ENCODE results near the gene MRPL41.
A peak's percentile ranks its signal among the peaks of the same experiment; 100 is the strongest.
"Not testable (repeated sequence)": the region's sequence is repeated elsewhere in the genome, so short reads cannot be mapped to it uniquely, and the experiment has no call there.

MRPL41 gene

GRCh38 chr9:137522746-137523455, 28.8 kb upstream of the MRPL41 start:
- DNase-seq: no peak

DNA sequence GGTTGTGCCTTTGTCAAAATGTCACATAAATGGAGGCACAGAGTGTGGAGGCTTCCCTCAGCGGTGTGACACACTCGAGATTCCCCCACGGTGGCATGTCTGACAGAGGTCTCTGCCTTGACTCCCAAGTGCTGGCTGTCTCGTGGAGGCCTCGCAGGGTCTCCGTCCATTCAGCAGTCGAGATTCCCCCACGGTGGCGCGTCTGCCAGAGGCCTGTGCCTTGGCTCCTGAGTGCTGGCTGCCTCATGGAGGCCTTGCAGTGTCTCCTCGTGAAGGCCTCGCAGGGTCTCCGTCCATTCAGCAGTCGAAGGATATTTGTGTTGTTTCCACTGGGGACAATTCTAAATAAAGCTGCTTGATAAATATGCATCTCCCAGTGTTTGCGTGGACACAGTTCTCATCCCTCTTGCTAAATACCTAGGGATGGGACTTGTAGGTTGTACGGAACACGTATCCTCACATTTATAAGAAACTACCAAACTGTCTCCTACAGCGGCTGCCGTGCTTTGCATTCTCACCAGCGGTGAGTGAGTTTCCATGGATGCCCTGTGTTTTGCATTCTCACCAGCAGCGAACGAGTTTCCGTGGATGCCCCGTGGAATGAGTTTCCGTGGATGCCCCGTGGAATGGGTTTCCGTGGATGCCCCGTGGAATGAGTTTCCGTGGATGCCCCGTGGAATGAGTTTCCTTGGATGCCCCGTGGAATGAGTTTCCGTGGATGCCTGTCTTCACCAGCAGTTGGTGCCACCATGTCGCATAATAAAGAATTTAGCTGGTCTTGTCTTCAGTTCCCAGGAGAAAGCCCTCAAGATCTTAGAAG, 27.3 kb upstream of the MRPL41 start:
- no peak for DNase-seq

DNA sequence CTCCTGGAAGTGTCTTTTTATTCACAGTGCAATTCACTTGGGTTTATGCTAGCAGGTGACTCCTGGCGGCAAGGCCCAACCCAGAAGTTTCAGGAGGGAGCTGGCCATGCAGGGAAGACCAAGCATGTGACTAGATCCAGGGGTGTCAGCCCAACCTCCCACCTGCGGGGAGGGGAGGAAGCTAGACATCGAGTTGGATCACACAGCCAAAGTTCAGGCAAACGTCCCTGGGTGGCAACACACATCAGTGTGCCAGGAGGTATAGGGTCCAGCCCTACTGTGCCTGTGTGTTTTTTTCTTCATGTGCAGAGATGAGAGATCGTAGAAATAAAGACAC, 26.7 kb upstream of the MRPL41 start:
- DNase-seq: no peak

GRCh38 chr9:137530331-137530730, 21.3 kb upstream of the MRPL41 start:
- no peak for DNase-seq

GRCh38 chr9:137531099-137531765, 20.4 kb upstream of the MRPL41 start:
- DNase-seq: no peak

GRCh38 chr9:137532891-137533468, 18.7 kb upstream of the MRPL41 start:
- not testable (repeated sequence) for DNase-seq

DNA sequence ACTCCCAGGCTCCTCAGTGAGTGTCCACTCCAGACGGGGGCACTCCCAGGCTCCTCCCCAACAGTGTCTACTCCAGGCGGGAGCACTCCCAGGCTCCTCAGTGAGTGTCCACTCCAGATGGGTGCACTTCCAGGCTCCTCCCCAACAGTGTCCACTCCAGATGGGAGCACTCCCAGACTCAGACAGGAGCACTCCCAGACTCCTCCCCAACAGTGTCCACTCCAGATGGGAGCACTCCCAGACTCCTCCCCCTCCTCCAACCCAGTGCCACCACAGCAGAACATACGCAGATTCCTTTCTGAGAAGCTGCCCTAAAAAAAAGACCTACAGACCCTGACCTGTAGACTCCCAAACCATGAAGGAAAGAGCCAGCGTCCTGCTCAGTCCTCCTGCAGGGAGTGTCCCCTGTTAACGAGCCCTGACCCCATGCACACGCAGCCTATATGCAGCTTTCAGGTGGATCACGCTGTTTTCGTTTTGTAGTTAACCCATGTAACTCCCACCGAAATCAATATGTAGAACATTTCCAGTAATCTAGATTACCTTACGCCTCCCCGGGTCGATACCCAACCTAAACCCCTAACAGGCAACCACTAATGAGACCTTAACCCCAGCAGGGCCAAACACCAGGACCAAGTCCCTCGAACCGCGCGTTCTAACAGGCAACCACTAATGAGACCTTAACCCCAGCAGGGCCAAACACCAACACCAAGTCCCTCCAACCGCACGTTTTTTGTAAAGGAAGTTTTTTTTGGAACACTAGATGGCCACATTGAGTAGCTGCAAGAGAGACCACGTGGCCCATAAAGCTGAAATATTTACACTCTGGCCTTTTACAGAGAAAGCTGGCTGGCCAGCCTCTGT, 17.2 kb upstream of the MRPL41 start:
- peak; percentile 36 to 75 for DNase-seq

GRCh38 chr9:137535120-137535428, 16.6 kb upstream of the MRPL41 start:
- DNase-seq: no peak

DNA sequence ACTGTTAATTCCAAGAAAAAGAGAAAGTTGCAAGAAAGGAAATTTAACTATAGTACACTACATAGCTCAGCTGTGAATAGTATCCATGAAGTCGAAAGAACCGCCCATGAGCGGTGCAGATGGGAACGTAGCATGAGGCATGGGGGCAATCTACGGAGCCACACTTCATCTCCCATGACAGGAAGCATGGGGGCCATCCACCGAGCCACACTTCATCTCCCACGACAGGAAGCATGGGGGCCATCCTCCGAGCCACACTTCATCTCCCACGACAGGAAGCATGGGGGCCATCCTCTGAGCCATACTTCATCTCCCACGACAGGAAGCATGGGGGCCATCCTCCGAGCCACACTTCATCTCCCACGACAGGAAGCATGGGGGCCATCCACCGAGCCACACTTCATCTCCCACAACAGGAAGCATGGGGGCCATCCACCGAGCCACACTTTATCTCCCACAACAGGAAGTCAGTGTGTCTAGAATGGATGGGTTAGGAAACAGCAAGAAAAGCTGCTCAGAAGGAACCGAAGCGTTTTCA, 15.0 kb upstream of the MRPL41 start:
- not testable (repeated sequence) for DNase-seq

GRCh38 chr9:137538058-137538457, 13.6 kb upstream of the MRPL41 start:
- DNase-seq: no peak

DNA sequence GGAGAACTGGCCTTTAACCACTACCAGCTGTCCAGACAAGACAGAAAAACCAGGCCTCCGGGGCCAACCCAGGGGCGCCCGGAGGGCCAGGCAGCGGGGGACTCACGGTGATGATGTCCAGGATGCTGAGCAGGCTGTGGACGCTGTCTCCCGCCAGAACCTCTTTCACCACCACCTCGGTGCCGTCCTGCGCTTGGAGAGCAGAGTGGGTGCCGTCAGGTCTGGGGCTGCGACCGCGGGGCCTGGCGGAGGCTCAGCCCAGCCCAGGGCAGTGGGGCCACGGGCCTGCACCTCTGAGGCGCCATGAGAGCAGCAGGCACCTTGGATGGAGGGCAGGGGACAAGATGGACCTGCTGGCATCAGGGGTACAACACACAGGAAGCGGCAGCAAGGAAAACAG, 11.1 kb upstream of the MRPL41 start:
- no peak for DNase-seq

- no peak for DNase-seq
Observed at GRCh38 chr9:137542486-137542885, 9.2 kb upstream of the MRPL41 start.

DNA sequence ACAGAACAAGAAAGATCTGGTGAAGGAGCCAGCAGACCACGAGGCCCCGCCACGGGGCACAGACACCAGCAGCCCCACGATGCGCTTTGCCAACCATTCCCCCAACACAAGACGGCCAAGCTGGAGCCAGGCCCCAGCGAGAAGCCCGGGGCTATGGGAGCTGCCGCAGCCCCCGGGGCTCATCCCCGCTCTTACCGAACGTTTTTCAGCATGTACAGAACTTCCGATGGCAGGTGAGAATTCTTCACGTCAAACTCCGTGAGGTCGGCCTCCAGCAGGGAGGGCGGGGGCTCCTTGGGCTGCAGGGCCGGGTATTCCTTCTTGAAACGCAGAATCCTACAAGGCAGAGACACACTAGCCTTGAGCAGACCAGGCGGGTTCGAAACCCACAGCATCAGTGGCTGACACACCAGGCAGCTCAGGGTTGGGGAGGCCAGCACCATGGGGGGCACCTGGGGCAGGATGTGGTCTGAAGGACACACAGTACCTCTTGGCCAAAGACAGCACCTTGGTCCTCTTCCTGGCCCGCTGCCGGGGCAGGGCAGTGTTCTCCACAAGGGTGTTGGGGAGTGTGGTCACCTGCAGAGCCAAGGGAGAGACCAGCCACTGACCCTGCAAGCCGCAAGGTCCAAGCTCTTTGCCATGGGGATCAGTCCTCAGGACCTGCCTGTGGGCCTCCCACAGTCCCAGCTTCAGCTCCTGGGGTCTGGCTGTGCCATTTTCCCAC, 8.3 kb upstream of the MRPL41 start:
- no peak for DNase-seq

DNA sequence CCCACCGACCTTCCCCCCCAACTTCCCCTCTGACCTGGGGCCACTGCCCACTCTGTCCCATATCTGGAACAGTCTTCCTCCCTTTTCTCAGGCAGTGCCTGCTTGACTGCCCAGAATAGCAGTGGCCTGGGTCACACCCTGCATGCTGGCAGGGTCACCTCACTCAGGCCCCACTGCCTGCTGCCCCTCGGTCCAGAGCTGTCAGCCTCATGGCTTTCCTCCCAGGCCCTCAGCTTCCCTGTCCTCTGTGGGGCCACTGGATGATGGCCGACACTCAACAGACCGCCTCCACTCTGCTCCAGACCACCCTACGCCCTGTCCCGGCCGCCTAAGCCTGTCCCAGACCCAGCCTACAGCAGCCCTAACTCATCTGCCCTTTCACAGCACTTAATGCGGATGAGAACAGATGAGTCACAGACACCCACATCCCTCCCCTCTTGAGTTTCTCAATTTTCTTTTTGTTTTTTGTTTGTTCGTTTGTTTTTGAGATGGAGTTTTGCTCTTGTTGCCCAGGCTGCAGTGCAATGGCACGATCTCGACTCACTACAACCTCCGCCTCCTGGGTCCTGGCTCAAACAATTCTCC, 7.4 kb upstream of the MRPL41 start:
- no peak for DNase-seq

DNA sequence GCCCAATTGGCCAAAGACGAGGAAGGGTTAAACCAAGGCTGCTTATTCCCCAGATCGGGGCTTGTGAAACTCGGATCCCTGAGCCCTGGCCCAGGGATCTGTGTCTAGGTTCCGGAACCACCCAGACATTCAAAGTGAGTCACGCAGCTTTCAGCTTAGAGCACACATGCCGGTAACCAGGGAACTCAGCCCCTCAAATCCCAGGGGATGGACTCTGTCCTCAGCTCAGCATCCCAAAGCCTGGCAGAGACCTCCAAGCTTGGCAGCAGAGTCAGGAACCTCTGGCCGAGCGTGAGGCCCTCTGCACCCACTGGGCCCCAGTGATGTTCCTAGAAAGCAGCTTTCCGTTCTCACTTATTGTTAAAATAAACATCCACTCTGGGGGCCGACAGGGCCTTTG, 6.6 kb upstream of the MRPL41 start:
- no peak for DNase-seq

DNA sequence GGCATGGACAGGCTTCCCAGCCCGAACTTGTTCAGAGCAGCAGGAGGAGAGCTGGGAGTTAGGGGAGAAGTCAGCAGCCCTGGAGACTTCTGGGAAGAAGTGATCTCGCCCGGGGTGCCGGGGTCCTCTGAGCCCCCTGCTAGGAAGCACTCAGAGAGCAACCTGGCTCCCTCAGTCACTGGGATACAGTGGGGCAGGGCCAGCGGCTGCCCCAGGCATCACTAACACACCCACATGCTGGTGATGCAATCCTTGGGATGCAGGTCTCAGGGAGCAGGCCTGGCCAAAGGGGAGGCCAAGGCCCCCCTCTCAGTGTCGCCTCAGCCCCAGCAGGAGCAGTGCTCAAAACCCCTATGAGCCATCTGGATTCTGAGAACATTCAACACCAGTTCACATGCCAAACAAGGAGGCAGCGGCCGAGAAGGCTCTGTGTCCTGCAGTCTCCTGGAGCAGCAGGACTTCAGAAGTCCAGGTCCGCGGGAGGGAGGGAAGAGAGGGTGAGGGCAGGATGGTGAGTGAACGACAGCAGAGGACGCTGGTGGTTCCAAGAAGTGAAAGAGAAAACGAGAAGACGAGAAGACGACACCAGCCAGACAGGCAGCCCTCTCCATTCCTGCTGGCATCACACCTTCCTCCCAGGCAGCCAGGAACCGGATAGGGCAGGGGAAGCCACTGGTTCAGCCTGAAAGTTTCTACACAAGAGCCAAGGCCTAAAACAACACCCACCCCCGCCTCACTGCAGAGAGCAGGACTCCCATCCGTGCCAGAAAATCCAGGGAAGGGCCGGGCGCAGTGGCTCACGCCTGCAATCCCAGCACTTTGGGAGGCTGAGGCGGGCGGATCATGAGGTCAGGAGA, 3.8 kb upstream of the MRPL41 start:
- DNase-seq: no peak

DNA sequence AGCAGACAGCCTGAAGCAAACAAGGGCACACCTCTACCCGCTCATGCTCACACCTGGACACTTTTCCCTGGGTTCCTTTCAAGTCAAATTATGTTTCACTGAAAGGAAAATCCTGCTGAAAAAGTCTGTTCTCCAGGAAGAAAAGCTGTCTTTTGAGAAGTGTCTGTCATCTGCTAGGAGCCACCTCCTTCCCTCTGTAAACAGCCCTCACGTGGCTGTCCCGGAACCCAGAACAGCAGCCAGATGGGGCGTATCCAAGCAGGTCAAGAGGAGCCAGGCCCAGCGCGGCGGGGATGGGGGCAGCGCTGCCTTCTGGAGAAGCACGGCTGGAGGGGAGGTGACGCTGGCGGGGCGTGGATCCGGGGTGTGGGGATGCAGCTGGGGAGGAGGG, 1.5 kb upstream of the MRPL41 start, which contains the start of gene PNPLA7:
PNPLA7 (minus strand) TSS at position 172 of the 391 bp plus-strand sequence. CDS start 205 bp downstream, outside the sequence.
- DNase-seq: peak; percentile 62 to 63

DNA sequence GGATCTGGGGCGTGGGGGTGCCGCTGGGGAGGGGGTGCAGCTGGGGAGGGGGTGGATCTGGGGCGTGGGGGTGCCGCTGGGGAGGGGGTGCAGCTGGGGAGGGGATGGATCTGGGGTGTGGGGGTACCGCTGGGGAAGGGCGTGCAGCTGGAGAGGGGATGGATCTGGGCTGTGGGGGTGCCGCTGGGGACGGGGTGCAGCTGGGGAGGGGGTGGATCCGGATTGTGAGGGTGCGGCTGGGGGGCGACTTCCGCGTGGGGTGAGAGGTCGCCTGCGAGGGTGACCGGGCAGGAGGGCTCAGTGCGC, 768 bp upstream of the MRPL41 start:
- DNase-seq: not testable (repeated sequence)

- DNase-seq: peak in 1 of 2 experiments; percentile 27
Observed at GRCh38 chr9:137552022-137552768, 516 bp downstream of the MRPL41 start.

DNA sequence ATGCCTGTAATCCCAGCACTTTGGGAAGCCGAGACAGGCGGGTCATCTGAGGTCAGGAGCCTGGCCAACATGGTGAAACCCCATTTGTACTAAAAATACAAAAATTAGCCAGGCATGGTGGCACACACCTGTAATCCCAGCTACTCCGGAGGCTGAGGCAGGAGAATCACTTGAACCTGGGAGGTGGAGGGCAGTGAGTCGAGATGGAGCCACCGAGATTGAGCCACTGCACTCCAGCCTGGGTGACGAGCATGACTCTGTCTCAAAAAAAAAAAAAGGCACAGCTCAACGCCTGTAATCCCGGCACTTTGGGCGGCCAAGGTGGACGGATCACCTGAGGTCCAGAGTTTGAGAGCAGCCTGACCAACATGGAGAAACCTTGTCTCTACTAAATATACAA, 2.0 kb downstream of the MRPL41 start:
- not testable (repeated sequence) for DNase-seq

Measured in SW 1271 (cell line).